ENCODE results near the gene RNF5.
A peak's percentile ranks its signal among the peaks of the same experiment; 100 is the strongest.
"Not testable (repeated sequence)": the region's sequence is repeated elsewhere in the genome, so short reads cannot be mapped to it uniquely, and the experiment has no call there.

RNF5 gene

DNA sequence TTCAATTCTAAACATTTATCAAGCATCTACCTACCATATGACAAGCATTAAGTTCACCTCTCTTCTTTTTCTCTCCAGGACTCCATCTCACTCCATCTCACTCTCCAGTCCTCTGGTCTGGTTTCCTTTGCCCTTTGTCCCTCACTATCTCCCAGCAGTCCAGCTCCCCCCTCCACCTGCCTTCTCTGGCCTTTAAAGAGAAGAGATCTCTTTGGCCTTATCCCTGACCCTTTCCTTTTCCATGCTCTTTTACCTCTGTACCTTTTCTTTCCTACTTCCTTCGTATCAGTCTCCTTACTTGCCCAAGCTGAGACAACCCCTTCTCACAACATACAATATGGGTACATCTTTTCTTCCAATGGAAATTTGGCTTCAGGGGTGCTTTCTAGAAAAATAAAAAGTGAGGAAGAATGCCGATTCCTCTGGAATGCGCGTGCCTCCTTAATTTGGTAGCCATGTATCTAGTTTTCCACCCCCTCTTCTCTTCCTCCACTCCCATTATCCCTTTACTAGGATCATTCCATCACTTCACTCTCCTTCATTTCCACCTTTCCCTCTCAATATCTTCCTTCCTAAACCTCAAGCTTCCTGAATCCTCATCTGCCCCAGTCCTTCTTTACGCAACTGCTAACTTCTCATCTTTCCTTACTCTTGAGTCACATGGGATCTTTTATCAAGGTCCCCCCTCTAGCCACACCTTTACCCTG is 1.6 kb upstream of the RNF5 start:
- DNase-seq, result no peak

DNA sequence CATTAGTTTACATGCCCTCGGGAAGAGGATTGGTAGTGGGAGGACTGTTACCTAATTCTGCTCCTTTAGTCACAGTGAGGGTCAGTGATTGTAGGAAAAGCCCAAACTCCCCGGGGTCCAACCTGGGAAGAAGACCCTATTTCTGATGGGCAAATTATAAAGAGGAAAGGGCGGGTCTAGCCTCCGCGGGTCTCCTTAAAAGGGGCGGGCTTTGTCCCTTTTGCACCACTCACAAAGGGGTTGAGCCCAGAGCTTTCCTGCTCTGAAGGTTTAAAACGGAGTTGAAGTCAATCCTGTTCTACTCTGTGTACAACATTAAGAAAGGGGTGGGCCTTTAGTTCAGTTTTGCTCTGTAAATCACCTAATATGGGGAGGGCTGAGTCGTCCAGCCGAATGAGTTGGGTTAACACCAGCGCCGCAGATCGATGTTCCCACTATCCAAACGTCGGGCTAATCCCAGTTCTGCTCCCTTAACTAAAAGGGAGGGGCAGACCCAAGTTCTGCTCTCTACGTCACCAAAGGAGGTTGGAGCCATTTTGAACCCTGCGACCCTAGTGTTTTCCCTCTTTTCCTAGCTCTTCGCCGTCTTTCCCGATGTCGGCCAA is 920 bp upstream of the RNF5 start:
- DNase-seq, result peak; percentile 70

DNA sequence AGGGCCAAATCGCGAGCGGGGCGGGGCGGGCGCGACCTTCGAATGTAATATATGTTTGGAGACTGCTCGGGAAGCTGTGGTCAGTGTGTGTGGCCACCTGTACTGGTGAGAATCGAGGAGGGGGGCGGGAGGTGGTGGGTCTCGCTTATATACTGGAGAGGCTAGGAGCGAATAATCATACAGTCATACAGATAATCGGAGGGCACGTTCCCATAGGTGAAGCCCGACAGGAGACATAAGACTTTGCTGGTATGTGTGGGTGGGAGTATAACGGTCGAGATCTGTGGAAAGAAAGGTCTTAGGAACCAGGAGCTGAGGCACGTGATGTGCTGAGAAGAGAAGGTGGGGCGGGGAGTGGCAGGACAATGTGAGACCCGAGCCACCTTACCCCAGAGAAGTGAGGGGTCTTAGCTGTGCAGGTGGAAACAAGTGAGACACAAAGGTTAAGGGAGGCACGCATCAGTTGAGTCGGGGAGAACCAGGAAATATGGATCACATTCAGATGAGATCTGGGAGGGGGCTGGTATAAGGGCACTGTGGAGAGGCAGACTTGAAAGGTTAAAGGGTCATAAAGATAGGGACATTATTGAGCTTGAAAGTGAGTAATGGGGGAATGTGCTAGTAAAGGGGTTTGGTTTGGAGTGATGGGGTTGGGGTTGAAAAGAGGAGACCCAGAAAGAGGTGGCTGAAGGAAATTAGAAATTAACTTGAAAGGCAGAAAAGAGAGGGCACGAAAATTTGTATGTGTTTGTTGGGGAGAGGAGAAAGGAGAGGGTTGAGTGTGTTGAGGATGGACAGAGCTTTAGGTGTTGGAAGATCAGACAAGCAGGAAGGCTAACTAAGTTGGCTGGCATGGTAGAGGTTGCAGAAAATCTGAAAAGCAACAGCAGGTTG is 589 bp downstream of the RNF5 start:
- DNase-seq, result no peak

DNA sequence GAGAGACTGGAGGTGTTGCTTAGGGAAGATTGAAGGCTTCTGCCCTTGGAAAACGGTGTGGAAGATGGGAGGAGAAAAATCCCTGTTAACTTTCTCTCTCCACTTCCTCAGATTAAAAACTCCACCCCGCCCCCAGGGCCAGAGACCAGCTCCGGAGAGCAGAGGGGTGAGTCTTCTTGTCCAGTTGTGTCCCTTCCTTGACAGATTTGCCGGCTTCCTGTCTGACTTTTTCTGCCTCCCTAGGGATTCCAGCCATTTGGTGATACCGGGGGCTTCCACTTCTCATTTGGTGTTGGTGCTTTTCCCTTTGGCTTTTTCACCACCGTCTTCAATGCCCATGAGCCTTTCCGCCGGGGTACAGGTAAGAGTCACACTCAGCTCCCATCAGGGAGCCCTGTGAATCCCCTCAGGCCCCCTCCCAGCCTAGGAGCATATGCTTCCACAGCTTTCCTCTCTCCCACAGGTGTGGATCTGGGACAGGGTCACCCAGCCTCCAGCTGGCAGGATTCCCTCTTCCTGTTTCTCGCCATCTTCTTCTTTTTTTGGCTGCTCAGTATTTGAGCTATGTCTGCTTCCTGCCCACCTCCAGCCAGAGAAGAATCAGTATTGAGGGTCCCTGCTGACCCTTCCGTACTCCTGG is 1.7 kb downstream of the RNF5 start:
- no peak for DNase-seq

DNA sequence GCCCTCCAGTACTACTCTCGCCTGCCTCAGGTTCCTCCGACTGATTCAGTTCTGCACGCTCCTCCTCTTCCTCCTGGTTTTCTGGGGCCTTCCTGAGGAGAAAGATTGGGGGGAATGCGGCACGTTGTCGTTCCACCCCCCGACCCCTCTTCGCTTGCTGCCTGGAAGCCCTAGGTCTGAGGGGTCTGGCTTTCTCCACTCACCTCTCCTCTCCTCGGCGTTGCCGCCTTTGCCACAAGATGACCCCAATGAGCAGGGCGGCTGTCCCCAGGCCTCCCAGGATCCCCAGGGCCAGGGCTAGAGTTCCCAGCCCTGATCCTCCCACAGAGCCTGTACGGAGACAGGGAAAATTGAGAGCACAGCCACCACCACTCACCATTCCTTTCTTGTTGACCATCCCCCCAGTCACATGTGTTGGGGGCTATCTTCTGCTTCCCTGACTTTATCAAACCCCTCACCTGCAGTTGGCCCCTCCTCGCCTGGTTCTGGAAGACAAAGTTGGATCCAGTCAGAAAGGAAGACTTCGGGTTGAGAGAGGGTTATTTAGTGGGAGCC is 3.0 kb downstream of the RNF5 start:
- DNase-seq, result no peak

DNA sequence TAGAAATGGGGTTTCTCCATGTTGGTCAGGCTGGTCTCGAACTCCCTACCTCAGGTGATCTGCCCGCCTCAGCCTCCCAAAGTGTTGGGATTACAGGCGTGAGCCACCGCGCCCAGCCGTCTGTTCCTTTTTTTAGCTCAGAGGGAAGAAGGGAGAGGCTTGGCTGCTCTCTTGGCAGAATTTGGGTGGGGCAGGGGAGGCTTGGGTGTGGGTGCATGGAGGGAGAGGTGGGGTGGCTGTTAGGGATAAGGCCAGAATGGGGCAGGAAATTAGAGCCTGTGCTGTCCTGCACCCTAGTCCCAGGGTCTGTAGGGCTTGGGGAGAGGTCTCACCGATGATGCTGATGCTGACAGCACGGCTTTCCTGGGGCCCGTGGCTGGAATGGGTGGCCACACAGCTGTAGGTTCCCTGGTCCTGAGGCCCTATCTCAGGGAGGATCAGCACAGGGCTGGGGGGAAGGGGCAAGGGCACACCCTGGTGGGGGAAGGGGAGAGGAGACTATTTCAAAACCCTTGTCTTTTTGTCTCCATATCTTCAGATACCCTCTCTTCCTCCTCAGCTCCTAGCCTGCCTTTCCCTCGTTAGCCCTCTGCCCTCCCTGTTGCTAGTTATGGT is 3.8 kb downstream of the RNF5 start:
- no peak for DNase-seq

DNA sequence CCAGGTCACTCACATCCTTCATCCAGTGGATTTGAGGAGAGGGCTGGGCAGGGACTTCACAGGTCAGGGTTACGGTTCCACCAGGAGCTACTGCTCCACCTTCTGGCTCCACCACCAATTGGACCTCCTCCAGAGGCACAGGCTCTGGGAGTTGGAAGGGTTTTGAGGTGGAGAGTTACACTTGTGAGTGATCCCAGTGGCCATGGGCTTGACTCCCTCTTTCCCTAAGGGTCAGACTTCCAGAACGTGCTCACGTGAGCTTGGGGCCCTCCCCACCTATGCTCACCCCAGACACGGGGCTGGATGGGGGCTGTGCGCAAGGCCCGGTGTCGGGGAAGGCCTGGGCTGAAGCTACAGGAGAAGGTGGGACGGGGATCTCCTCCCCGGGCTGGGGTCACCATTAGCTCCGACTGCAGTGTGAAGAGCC is 4.4 kb downstream of the RNF5 start:
- DNase-seq, result no peak

DNA sequence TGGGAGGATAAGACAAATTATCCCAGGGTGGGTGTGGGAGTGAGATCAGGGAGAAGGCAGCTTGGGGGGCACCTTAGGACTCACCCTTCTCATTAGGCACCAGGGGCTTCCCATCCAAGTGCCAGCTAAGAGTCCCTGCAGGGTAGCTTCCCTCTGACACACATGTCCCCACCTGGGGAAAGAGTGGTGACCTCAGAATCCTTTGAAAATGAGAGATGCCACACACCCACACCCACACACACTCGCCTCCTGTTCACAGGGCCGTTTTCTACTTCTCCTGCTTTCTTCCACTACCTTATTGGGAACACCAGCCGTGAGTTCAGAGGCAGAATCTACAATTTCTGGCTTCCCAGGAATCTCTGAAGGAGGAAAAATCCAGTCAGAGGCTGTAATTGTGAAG is 4.8 kb downstream of the RNF5 start:
- no peak for DNase-seq

DNA sequence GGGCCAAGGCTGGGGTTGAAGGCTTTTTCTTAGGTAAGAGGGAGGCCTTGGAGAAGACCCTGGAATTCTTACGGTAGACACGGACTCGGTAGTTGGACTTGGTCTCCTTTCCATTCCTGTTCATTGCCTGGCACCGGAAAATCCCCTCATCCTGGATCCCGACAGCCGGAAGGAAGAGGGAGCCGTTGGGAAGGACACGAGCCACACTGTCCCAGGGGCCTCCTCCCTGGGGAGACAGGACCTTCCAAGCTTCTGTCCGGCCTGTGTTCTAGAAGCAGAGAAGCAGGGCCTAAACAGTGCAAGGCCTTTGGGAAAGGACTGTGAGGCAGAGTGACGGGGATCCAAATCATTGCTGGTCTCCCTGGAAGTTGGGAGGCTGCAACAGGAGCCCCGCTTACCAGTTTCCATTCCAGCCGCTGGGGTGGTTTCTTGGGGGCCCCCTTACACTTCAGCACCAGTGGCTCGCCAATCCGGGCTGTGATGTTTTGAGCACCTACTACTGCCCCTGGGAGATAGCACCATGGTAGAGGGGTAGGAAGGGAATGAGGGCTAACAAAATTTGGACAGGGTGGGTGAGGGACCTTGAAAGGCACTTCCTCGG is 5.4 kb downstream of the RNF5 start:
- DNase-seq, result no peak

DNA sequence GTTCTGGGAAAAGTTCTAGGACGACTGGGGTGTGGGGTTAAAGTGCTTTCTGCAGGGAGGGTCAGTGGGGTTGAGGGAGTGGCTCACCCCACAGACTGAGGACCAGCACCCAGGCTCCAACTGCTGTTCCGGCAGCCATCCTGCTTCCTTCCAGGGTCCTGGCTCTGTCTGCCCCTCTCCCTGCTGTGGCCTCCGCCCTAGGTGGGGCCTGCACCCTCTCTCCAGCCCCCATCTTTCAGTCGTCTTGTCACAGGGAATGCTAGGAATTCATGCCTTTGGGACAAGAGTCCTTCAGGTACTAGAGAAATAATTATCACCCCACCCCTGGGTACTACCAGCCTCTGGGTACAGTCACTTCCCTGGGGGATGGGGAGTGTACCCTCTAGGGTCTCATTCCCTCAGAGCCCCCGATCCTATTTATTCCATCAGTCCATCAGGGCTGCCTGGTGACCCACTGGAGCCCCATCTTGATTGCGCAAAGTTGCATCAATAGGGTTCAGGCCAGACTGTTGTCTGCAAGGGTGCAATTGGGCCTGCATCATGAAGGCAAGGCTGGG is 6.0 kb downstream of the RNF5 start, which contains the start of gene AGER:
TSS of gene AGER (minus strand) at position 170 of the 557 bp plus-strand sequence. CDS start at position 139, 31 bp downstream.
- no peak for DNase-seq

DNA sequence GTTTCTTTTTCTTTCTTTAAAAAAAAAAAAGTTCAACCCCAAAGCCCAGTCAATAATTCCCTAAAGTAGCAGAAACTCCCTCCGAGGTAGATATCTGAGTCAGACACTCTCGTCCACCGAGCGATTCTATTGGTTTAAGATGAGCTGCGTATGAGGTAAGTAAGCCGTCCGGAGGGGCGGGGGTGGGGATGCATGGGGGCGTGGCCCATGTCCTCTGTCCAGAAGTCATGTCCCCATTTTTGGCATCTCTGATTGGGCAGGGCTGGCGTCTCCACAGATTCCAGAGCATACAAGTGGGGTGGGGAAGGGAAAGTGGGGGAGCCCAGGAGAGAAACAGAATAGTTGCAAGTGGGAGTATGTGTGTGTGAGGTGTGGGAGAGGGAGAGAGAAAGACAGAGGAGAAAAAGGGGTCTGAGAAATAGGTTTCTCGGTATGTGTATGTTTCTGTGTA is 7.5 kb downstream of the RNF5 start:
- DNase-seq, result peak; percentile 79

DNA sequence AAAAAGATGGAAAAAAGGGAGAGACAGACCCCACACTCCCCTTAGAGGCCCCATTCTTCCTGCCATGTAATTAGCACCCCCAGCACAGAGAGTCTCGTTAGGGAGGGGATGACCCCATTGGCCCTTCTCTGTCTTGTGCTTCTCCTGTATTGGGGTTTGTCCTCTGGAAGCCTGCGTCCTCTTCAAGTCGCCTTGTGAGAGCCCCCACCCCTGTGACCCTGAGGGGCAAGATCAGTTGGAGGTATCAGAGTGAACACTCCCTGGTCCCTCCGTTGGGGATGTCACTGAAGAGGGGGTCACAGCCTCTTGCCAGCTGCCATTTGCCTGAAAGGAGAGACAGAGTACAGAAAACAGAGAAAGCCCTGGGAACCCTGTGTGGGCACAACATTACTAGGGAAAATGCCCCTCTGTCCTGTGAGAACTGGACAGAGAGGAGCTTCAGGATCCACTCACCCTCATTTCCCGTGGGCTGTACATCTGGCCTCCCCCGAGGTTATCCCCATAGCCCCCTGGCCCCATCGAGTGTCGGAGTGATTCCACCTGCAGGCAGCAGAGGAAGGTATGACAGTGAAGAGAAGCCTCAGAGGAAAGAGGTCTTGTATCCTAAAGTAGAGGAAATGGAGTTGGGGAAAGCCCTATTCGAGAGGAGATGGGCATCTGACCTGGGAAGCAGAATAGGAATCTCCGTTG is 8.1 kb downstream of the RNF5 start:
- DNase-seq, result not testable (repeated sequence)

DNA sequence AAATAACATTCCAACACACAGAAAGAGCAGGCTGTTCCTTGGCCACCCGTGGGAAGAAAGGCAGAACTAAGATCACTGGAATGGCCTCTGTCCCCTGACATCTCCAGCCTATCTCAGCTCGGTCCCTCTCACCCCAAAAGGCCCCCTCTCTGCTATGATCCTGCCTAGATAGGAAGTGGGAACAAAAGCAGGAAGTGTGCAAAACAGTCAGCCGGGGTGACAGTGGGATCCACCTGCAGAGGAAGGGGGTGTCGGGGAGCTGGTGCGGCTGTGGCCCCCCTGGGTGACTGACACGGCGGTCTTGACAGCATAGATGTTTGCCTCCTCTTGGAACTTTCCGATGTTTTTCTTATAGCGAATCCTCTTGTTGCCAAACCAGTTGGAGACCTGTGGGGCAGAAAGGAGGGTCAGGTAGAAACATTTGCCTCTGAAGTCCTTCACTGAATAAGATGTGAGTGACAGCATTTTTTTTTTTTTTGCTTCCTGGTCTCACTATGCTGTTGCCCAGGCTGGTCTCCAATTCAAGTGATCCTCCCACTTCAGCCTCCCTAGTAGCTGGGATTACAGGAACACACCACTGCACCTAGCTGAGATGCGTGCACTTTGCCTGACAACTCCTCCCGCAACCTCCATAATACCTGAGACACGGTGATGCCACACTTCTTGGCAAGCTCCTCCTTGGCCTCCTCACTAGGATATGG is 9.0 kb downstream of the RNF5 start:
- DNase-seq, result peak; percentile 19

DNA sequence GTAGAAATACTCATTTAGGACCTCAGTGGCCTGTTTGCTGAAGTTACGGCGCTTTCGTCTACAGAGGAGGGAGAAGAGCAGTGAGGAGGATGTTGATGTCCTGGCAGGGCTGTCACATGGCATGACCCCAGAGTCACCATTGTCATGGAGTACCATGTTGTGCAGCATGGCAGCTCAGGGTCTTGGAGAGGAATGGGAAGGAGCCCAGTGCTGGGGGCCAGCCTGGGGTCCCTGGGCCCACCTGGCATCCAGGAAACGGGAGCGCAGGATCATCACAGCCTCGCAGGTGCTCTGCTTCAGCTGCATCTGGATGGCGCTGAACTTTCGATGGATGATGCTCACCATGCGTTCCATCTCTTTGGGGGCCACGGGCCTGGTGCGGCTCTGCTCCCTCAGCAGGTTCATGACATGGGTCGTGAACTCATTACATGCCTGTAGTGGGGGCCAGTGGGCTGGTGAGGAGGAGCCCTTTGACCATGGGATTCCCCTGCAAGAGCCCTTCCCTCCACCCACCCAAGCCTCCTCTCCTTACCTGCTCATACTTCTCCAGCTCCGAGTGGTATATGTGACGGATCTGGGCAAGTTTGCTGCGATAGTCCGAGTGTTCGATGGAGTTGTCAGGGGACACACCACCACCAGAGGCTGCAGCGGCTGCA is 9.6 kb downstream of the RNF5 start:
- DNase-seq, result not testable (repeated sequence)

DNA sequence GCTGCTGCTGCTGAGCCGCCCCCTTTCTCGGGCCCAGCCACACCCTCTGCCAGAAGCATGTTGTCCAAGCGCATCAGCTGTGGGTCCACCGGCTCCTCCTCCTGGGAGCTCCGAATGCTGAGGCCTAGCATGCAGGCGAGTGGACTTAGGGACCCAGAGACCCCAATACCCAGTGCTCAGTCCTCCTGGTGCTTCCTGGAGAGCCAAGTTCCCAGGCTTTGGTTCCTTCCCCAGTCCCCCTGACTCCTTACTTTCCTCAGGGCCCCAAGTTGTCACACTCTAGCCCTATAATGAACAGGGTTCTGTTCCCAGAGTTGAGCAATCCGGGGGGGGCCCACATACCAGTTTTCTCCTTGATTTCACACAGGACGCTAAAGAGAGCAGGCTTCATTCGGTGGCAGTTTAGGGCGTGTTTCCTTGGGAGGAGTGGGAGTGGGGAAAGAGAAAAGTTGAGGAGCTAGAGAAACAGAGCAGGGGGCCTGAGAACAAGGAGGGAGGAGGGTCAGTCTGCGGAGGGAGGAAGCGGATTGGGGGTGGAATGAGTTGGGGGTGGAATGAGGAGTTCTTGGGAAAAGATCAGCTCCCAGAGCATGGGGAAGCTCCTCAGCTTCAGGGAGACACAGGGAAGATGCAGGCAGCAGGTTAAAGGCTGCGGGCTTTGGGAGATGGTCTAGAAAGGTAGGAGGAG is 10.3 kb downstream of the RNF5 start:
- no peak for DNase-seq

DNA sequence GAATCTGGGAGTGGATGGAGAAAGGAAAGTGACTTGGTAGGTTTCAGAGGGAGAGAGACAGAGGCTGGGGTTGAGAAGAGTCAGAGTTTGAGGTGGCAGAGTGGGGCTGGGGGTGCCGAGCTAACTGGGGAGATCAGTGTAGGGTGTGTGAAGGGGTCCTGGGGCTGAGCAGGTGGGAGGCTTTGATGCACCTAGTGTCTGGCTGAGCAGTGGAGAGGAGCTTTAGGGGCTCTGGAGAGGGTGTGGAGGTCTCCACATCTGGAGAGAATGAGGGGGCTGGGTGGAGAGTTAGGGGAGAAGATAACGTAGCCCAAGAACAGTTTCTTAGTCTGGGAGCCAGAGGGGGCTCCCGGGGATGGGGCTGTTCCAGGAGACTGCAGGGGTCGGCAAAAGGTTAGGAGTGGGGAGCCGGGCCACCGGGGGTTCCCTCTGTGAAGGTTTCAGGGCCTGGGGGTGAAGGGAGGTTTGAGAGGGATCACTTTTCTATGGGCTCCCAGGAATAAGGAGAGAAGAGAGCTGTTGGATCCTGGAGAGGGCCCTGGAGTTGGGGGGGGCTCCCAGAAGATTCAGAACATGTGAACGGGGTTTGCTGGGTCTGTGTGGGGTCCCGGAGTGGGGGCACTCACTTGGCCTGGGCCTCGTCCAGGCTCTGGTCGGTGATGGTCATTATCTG is 11.0 kb downstream of the RNF5 start:
- DNase-seq, result no peak

DNA sequence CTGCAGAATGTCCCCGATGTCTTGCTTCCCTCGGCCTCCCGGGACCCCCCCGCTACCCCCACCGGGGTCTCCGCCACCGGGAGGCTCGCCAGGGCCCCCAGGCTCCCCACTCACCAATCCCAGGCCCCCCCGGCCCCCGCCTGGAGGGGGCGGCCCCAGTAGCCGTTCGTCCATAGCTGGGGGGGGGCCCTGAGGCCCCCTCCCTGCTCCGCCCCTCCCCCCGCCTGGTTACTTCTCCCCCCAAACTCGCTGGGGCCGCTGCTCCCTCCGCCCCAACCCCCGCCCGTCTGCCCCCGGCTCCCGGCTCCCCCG is 11.5 kb downstream of the RNF5 start:
- DNase-seq, result no peak

DNA sequence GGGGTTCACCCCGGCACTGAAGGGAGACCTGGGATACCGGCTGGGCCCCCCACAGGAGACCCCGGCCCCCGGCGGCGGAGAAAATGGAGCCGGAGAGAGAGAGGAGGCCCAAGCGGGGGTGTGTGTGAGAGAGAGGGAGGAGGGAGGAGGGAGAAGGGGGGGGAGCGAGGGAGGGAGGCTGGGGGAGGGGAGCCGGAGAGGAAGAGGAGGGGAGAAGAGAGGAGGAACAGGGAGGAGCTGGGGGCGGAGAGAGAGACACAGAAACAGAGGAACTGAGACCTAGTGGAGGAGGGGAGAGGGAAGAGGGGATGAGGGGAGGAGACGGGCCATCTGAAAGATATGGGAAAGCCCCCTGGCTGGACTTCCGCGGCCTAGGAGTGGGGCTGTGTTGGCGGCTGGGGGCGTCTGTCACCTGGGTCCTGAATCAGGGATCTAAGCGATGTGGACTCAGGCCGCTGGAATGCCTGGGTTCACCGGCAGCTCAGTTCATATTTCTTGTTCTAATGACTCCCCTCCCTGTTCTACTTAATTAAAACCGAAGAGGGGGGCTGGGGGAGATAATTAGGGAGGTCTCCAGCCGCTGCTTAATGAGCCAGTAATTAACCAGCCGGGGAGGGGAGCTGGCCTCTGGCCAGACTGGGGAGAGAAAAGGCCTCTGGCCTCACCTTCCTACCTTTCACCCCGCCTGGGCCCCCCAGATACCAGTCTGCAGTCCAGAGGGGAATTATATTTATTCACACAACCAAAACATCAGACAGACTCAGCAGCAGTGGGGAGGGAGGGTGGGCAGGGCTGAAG is 12.0 kb downstream of the RNF5 start, which contains the start of gene PBX2:
TSS of gene PBX2 (minus strand) at position 149 of the 798 bp plus-strand sequence. CDS start 287 bp downstream, outside the sequence.
- DNase-seq, result peak; percentile 92

Data from CD4-positive, alpha-beta T cell treated with Interleukin-21 for 1 hour (primary cell).